SK-N-SH treated with all-trans-retinoic acid at 6 μM for 48 hours (cell line): ENCODE data around the gene NCAM2.

Experiments
- ATAC-seq: fragments of 200-7000 bp; cut with Tn5 transposase; 3 replicates; pipeline ENCODE4 v1.9.1; 2020; ENCODE audit warnings: mild to moderate bottlenecking, moderate library complexity
- ARNTL ChIP-seq: fragments of 450-650 bp; formaldehyde crosslinking; IDR thresholded peaks from 2 replicates; pipeline ENCODE4 v1.5.0; 2020; ENCODE audit warnings: low read depth, mild to moderate bottlenecking, moderate library complexity, borderline replicate concordance
- BACH2 ChIP-seq: fragments of 250-450 bp; sonication (Bioruptor Pico); IDR thresholded peaks from 2 replicates; pipeline ENCODE4 v1.9.0; 2021; ENCODE audit warnings: mild to moderate bottlenecking, borderline replicate concordance
- CSDC2 ChIP-seq: fragments of 250-450 bp; sonication (Bioruptor Pico); IDR thresholded peaks from 2 replicates; pipeline ENCODE4 v1.5.0; 2020; ENCODE audit warnings: mild to moderate bottlenecking, moderate library complexity
- ESRRG ChIP-seq: fragments of 250-450 bp; sonication (Bioruptor Pico); IDR thresholded peaks from 2 replicates; pipeline ENCODE4 v1.6.1; 2021; ENCODE audit warnings: mild to moderate bottlenecking
- GLIS3 ChIP-seq: fragments of 250-450 bp; sonication (Bioruptor Pico); IDR thresholded peaks from 2 replicates; pipeline ENCODE4 v1.5.0; 2020; ENCODE audit warnings: mild to moderate bottlenecking, moderate library complexity
- OSR1 ChIP-seq: fragments of 250-450 bp; sonication (Bioruptor Pico); IDR thresholded peaks from 2 replicates; pipeline ENCODE4 v1.8.0; 2022; ENCODE audit warnings: moderate library complexity, mild to moderate bottlenecking, inconsistent platforms
- PPARA ChIP-seq: fragments of 250-450 bp; sonication (Bioruptor Pico); IDR thresholded peaks from 2 replicates; pipeline ENCODE4 v1.5.0; 2020; ENCODE audit warnings: mild to moderate bottlenecking, borderline replicate concordance
- RARB ChIP-seq: fragments of 250-450 bp; sonication (Bioruptor Pico); IDR thresholded peaks from 2 replicates; pipeline ENCODE4 v1.8.0; 2021; ENCODE audit warnings: mild to moderate bottlenecking, moderate library complexity
- SNAI2 ChIP-seq: fragments of 250-450 bp; sonication (Bioruptor Pico); IDR thresholded peaks from 2 replicates; pipeline ENCODE4 v1.5.0; 2020; ENCODE audit warnings: mild to moderate bottlenecking, moderate library complexity
- TOX ChIP-seq: fragments of 250-450 bp; sonication (Bioruptor Pico); IDR thresholded peaks from 2 replicates; pipeline ENCODE4 v1.8.0; 2021; ENCODE audit warnings: mild to moderate bottlenecking, moderate library complexity, borderline replicate concordance
- ZC3H10 ChIP-seq: fragments of 250-450 bp; sonication (Bioruptor Pico); IDR thresholded peaks from 2 replicates; pipeline ENCODE4 v1.5.1; 2021; ENCODE audit warnings: mild to moderate bottlenecking, moderate library complexity
- ZFP30 ChIP-seq: fragments of 450-650 bp; formaldehyde crosslinking; IDR thresholded peaks from 2 replicates; pipeline ENCODE4 v1.5.0; 2022; ENCODE audit warnings: mild to moderate bottlenecking, moderate library complexity
- ZNF565 ChIP-seq: fragments of 450-650 bp; formaldehyde crosslinking; conservative IDR thresholded peaks from 2 replicates; pipeline ENCODE4 v1.5.0; 2020; ENCODE audit warnings: low read depth, mild to moderate bottlenecking, moderate library complexity
- ZNF70 ChIP-seq: fragments of 450-650 bp; formaldehyde crosslinking; IDR thresholded peaks from 2 replicates; pipeline ENCODE4 v1.5.0; 2020; ENCODE audit warnings: mild to moderate bottlenecking, moderate library complexity
- ZNF8 ChIP-seq: fragments of 450-650 bp; formaldehyde crosslinking; IDR thresholded peaks from 2 replicates; pipeline ENCODE4 v1.5.0; 2020; ENCODE audit warnings: mild to moderate bottlenecking, moderate library complexity
- TF ChIP-seq, protein P1 (sequence below): fragments of 250-450 bp; sonication (Bioruptor Pico); IDR thresholded peaks from 2 replicates; pipeline ENCODE4 v1.8.0; 2020; ENCODE audit warnings: mild to moderate bottlenecking, moderate library complexity, borderline replicate concordance
- TF ChIP-seq, protein P2 (sequence below): fragments of 250-450 bp; sonication (Bioruptor Pico); IDR thresholded peaks from 2 replicates; pipeline ENCODE4 v1.5.0; 2020; ENCODE audit warnings: mild to moderate bottlenecking, moderate library complexity
- TF ChIP-seq, protein P3 (sequence below): fragments of 250-450 bp; sonication (Bioruptor Pico); IDR thresholded peaks from 2 replicates; pipeline ENCODE4 v1.5.1; 2020; ENCODE audit warnings: low read depth, mild to moderate bottlenecking, moderate library complexity
- TF ChIP-seq, protein P4 (sequence below): fragments of 250-450 bp; sonication (Bioruptor Pico); IDR thresholded peaks from 2 replicates; pipeline ENCODE4 v1.5.1; 2021; ENCODE audit warnings: mild to moderate bottlenecking, moderate library complexity
- TF ChIP-seq, protein P5 (sequence below): fragments of 250-450 bp; sonication (Bioruptor Pico); IDR thresholded peaks from 2 replicates; pipeline ENCODE4 v1.8.0; 2021; ENCODE audit warnings: low read depth, mild to moderate bottlenecking, moderate library complexity, borderline replicate concordance

Gene NCAM2

DNA sequence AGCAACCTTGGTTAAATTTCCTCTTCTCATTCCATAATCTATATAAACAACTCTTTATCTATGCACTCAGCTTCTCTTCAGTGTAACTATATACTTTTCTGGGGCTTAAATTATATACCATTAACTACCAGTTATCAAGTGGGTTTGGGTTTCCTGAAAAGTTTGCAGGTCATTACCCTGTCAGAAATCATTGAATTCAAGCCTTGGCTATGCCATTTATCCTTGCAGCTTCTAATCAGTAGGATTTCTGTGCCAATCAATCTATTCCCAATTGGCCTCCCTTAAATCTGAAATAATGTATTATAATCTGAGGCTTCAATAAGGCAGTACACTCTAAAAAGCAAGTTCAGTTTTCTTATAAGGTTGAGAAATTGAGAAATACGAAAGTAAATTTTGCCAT lies 466.5 kb downstream of the NCAM2 start:
- ATAC-seq = no peak
- TF ChIP-seq, protein P1, sequence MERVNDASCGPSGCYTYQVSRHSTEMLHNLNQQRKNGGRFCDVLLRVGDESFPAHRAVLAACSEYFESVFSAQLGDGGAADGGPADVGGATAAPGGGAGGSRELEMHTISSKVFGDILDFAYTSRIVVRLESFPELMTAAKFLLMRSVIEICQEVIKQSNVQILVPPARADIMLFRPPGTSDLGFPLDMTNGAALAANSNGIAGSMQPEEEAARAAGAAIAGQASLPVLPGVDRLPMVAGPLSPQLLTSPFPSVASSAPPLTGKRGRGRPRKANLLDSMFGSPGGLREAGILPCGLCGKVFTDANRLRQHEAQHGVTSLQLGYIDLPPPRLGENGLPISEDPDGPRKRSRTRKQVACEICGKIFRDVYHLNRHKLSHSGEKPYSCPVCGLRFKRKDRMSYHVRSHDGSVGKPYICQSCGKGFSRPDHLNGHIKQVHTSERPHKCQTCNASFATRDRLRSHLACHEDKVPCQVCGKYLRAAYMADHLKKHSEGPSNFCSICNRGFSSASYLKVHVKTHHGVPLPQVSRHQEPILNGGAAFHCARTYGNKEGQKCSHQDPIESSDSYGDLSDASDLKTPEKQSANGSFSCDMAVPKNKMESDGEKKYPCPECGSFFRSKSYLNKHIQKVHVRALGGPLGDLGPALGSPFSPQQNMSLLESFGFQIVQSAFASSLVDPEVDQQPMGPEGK = no peak
- no peak for TF ChIP-seq BACH2 (CRISPR knock-in tag)
- TF ChIP-seq TOX = no peak
- TF ChIP-seq, protein P2, sequence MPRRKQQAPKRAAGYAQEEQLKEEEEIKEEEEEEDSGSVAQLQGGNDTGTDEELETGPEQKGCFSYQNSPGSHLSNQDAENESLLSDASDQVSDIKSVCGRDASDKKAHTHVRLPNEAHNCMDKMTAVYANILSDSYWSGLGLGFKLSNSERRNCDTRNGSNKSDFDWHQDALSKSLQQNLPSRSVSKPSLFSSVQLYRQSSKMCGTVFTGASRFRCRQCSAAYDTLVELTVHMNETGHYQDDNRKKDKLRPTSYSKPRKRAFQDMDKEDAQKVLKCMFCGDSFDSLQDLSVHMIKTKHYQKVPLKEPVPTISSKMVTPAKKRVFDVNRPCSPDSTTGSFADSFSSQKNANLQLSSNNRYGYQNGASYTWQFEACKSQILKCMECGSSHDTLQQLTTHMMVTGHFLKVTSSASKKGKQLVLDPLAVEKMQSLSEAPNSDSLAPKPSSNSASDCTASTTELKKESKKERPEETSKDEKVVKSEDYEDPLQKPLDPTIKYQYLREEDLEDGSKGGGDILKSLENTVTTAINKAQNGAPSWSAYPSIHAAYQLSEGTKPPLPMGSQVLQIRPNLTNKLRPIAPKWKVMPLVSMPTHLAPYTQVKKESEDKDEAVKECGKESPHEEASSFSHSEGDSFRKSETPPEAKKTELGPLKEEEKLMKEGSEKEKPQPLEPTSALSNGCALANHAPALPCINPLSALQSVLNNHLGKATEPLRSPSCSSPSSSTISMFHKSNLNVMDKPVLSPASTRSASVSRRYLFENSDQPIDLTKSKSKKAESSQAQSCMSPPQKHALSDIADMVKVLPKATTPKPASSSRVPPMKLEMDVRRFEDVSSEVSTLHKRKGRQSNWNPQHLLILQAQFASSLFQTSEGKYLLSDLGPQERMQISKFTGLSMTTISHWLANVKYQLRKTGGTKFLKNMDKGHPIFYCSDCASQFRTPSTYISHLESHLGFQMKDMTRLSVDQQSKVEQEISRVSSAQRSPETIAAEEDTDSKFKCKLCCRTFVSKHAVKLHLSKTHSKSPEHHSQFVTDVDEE (CRISPR knock-in tag) = no peak
- no peak for TF ChIP-seq ZNF8
- TF ChIP-seq CSDC2 (CRISPR knock-in tag) = no peak
- TF ChIP-seq ZC3H10 = no peak
- TF ChIP-seq, protein P3, sequence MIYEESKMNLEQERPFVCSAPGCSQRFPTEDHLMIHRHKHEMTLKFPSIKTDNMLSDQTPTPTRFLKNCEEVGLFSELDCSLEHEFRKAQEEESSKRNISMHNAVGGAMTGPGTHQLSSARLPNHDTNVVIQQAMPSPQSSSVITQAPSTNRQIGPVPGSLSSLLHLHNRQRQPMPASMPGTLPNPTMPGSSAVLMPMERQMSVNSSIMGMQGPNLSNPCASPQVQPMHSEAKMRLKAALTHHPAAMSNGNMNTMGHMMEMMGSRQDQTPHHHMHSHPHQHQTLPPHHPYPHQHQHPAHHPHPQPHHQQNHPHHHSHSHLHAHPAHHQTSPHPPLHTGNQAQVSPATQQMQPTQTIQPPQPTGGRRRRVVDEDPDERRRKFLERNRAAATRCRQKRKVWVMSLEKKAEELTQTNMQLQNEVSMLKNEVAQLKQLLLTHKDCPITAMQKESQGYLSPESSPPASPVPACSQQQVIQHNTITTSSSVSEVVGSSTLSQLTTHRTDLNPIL (CRISPR knock-in tag) = no peak
- TF ChIP-seq ZFP30 (CRISPR knock-in tag) = no peak
- TF ChIP-seq OSR1 (CRISPR knock-in tag) = no peak
- TF ChIP-seq SNAI2 (CRISPR knock-in tag) = no peak
- TF ChIP-seq, protein P4, sequence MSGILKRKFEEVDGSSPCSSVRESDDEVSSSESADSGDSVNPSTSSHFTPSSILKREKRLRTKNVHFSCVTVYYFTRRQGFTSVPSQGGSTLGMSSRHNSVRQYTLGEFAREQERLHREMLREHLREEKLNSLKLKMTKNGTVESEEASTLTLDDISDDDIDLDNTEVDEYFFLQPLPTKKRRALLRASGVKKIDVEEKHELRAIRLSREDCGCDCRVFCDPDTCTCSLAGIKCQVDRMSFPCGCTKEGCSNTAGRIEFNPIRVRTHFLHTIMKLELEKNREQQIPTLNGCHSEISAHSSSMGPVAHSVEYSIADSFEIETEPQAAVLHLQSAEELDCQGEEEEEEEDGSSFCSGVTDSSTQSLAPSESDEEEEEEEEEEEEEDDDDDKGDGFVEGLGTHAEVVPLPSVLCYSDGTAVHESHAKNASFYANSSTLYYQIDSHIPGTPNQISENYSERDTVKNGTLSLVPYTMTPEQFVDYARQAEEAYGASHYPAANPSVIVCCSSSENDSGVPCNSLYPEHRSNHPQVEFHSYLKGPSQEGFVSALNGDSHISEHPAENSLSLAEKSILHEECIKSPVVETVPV = no peak
- TF ChIP-seq ESRRG (CRISPR knock-in tag) = no peak
- no peak for TF ChIP-seq ZNF565 (CRISPR knock-in tag)
- TF ChIP-seq, protein P5, sequence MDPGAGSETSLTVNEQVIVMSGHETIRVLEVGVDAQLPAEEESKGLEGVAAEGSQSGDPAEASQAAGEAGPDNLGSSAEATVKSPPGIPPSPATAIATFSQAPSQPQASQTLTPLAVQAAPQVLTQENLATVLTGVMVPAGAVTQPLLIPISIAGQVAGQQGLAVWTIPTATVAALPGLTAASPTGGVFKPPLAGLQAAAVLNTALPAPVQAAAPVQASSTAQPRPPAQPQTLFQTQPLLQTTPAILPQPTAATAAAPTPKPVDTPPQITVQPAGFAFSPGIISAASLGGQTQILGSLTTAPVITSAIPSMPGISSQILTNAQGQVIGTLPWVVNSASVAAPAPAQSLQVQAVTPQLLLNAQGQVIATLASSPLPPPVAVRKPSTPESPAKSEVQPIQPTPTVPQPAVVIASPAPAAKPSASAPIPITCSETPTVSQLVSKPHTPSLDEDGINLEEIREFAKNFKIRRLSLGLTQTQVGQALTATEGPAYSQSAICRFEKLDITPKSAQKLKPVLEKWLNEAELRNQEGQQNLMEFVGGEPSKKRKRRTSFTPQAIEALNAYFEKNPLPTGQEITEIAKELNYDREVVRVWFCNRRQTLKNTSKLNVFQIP (CRISPR knock-in tag) = no peak
- TF ChIP-seq RARB = no peak
- TF ChIP-seq ARNTL (CRISPR knock-in tag) = no peak
- no peak for TF ChIP-seq ZNF70

DNA sequence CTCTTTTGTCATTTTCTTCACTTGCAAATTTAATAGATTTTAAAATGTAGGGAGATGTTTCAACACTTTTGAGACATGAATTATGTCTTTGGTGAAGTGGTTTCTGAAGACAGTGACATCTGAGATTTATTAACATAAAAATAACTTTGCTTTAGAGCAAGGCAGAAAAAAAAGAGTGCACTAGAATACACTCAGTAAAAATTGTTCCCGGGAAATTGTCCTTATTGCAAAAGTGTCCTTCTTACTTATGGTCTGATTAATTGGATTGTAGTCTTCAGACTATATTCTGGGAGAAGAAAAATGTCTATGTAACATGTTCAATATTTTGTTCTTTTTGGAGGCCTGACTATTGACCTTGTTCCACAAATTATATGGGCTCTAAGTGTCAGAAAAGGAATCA lies 468.5 kb downstream of the NCAM2 start:
- no peak for ATAC-seq
- TF ChIP-seq SNAI2 (CRISPR knock-in tag) (no peak), CSDC2 (CRISPR knock-in tag) (no peak), RARB (no peak), GLIS3 (CRISPR knock-in tag) (no peak), PPARA (CRISPR knock-in tag) (no peak)
- TF ChIP-seq, protein P2 (CRISPR knock-in tag) = no peak
